Measurements from ENCODE around the gene USE1.

GRCh38 chr19:17236811-17237543, 21.8 kb downstream of the USE1 start:
- no peak for TF ChIP-seq GABPA (IDR thresholded peaks at IDR 0.05; ENCODE audit: low read depth)
- TF ChIP-seq CTCF (IDR thresholded peaks at IDR 0.05; ENCODE audit: insufficient read depth, low read length), result no peak
- no peak for TF ChIP-seq POLR2AphosphoS5 (IDR thresholded peaks at IDR 0.05; ENCODE audit: low read depth)
